Sigmoid colon (tissue), 7 donors: ENCODE data around the gene GSTT2B. TPM values are rescaled to one million over a fixed set of nuclear protein-coding genes. Genes with fewer than 3 reads are reported as not detected.
"Not testable (repeated sequence)": the region's sequence is repeated elsewhere in the genome, so short reads cannot be mapped to it uniquely, and the experiment has no call there.

Experiments used
- DNase-seq: peaks from one replicate; pipeline ENCODE4 v3.0.0-alpha.2; 2019
- H3K27ac ChIP-seq, 4 donors: fragments of 200-600 bp; sonication (generic); one replicate each; pipeline ENCODE4 v1.5.1; 2016 to 2019; ENCODE audit warnings: mild to moderate bottlenecking in 1 of 4
- H3K27me3 ChIP-seq, 3 donors: fragments of 200-600 bp; sonication (generic); one replicate each; pipeline ENCODE4 v1.5.1; 2019; ENCODE audit warnings: mild to moderate bottlenecking in 1 of 3
- H3K36me3 ChIP-seq, 4 donors: fragments of 200-600 bp; sonication (generic); one replicate each; pipeline ENCODE4 v1.5.1; 2016 to 2019
- H3K4me1 ChIP-seq, 4 donors: fragments of 200-600 bp; sonication (generic); one replicate each; pipeline ENCODE4 v1.5.1; 2017 to 2019
- H3K4me3 ChIP-seq, 4 donors: fragments of 200-600 bp; sonication (generic); one replicate each; pipeline ENCODE4 v1.5.1; 2017 to 2019; ENCODE audit warnings: mild to moderate bottlenecking in 2 of 4, moderate library complexity in 1 of 4
- H3K9me3 ChIP-seq, 4 donors: fragments of 200-600 bp in 3 of 4; sonication (generic) in 3 of 4; one replicate each; pipeline versions ENCODE4 v1.5.1 to v1.6.1; 2013 to 2019
- EP300 ChIP-seq, 4 donors: sonication (generic); formaldehyde crosslinking; IDR thresholded peaks; one replicate each; pipeline ENCODE4 v1.6.1; 2017; ENCODE audit warnings: antibody characterized with exemption in 4 of 4
- POLR2A ChIP-seq, 2 donors: fragments of 450-650 bp; IDR thresholded peaks; one replicate each; pipeline ENCODE4 v1.6.1; 2016; ENCODE audit warnings: antibody characterized with exemption in 2 of 2, mild to moderate bottlenecking in 2 of 2, moderate library complexity in 2 of 2
- POLR2AphosphoS5 ChIP-seq, 4 donors: sonication (generic); formaldehyde crosslinking; IDR thresholded peaks; one replicate each; pipeline ENCODE4 v1.6.1; 2017; ENCODE audit warnings: antibody characterized with exemption in 4 of 4
- WGBS, 2 donors: extraction: QIAGEN DNeasy Blood & Tissue Kit; methylation state at CpG; one replicate each; pipeline ENCODE4 v1.1.7; 2013; 5-methylcytosine and 5-hydroxymethylcytosine counted together
- intact Hi-C: fragments of 100-400 bp; cut with DNase I; formaldehyde crosslinking; loops from one replicate; pipeline ENCODE4 v1.15.1; 2023
- polyA plus RNA-seq, 3 donors: library from polyadenylated mRNA; stranded (reverse); fragments of 200-250 nt; gene quantifications; one replicate each; pipeline ENCODE4 v1.2.3, GENCODE V29; 2013
- total RNA-seq, 4 donors: library from RNA; depleted of rRNA; stranded (reverse); fragments of >200 nt; gene quantifications; one replicate each; pipeline ENCODE4 v1.1.0, GENCODE V29; 2016
- TF ChIP-seq, protein P1 (sequence below), 4 experiments: fragments of 450-650 bp in 3 of 4; fragments of 200-600 bp in 1 of 4; IDR thresholded peaks; one replicate each; pipeline ENCODE4 v1.5.1; 2016 to 2019; ENCODE audit warnings: antibody characterized with exemption in 4 of 4, mild to moderate bottlenecking in 3 of 4, moderate library complexity in 2 of 4
- donor health status: healthy with polysubstance abuse.
- donor health status: Bipolar disorder and iron deficiency.
- donor health status: healthy.

GSTT2B gene
- total and polyA plus RNA-seq, 7 donors, result 0.71 to 9.4 (median 4.2) TPM; not detected in 2

DNA sequence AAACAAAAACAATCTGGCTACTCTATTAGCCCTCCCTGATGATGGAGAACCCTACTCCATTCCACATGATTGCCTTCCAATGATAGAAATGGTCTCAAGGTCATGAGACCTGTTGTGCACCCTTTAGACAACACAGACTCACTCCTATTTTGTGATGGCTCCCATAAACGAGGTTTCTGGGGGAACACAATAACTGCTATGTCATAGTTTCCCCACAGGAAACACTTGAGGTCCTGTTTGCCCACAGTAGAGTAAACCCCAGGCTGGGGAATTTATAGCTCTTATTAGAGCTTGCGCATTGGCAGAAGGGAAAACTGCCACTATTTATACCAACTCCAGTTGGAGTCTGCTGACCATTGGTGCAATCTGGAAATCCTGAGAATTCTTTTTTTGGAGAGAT is 38.1 kb downstream of the GSTT2B start:
- DNase-seq, result no peak

DNA sequence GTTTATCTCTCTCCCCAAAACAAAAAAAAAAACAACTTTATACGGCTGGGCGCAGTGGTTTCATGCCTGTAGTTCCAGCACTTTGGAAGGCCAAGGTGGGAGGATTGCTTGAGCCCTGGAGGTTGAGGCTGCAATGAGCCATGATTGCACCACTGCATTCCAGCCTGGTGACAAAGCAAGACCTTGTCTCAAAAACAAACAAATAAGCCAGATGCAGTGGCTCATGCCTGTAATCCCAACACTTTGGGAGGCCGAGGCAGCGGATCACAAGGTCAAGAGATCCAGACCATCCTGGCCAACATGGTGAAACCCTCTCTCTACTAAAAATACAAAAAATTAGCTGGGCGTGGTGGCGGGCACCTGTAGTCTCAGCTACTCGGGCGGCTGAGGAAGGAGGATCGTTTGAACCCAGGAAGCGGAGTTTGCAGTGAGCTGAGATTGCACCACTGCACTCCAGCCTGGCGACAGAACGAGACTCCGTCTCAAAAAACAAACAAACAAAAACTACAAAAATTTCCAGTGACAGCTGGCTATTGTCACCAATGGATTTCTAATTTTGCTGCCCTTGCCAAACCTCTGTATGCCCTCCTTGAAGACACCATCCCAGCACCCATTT is 39.3 kb downstream of the GSTT2B start:
- H3K27me3 ChIP-seq, intact Hi-C loops, H3K4me1 ChIP-seq, H3K27ac ChIP-seq, DNase-seq, H3K4me3 ChIP-seq: not testable (repeated sequence)
- Histone ChIP-seq H3K9me3 (peaks cover 0 to 10% (median 0%) of the 10 kb centered on the region in 4 donors), H3K36me3 (peaks cover 0 to 28% (median 14%) of the 10 kb centered on the region in 4 donors)
- WGBS, 2 donors, result 84 to 92% methylated on average over 13 of the region's 13 CpGs

More for the DNA sequence above, 38.1 kb downstream of the GSTT2B start:
- Histone ChIP-seq H3K4me3 (no peak overlapping the region), H3K36me3 (peaks cover 0 to 28% (median 14%) of the 10 kb centered on the region in 4 donors), H3K9me3 (peaks cover 0 to 10% (median 0%) of the 10 kb centered on the region in 4 donors), H3K27me3 (no peaks in the 10 kb centered on the region), H3K27ac (no peak overlapping the region), H3K4me1 (peaks cover 0 to 5% (median 0%) of the 10 kb centered on the region in 4 donors)
- 46 to 69% methylated on average over 2 of the region's 2 CpGs for WGBS, 2 donors
- TF ChIP-seq POLR2AphosphoS5 (IDR thresholded peaks at IDR 0.05), result no peak
- intact Hi-C loops, result no loop called here

DNA sequence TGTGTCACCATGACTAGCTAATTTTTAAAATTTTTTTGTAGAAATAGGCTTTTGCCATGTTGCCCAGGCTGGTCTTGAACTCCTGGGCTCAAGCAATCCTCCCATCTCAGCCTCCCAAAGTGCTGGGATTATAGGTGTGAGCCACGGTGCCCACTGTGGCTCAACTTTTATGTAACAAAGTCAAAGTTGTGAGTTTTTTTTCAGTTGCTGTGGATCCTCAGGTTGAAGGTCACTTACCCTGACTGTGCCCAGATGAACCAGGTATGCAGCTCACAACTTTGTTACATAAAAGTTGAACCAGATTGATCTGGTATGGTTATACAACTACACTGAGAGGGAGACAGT is 40.8 kb downstream of the GSTT2B start:
- H3K4me1 ChIP-seq, H3K4me3 ChIP-seq, H3K27me3 ChIP-seq, H3K9me3 ChIP-seq, DNase-seq, intact Hi-C loops: not testable (repeated sequence)
- WGBS, 2 donors, result 86 to 88% methylated on average over 1 of the region's 1 CpG
- Histone ChIP-seq H3K36me3 (peaks cover 0 to 17% (median 9%) of the 10 kb centered on the region in 4 donors), H3K27ac (peak overlapping the region; percentile 44 to 63 (median 52))

DNA sequence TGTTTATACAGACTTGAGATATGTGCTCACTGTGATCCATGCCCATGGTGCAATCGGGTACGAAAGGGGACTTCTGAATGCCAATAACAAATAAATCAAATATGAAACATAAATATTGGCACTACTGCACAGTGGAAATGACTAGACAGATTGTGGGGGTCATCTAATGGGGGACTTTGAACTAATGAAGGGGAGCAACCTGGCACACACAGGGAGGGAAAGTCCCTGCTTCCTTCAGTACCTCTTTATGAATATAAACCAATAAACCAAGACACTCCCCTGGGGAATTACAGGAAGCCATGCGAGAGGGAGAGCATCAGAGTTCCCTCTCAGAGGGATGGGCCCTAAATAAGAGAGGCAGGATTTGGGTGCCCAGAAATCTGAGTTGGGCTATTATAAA is 45.7 kb downstream of the GSTT2B start:
- H3K9me3 ChIP-seq, result no peaks in the 10 kb centered on the region
- TF ChIP-seq EP300 (IDR thresholded peaks at IDR 0.05), result no peak
- TF ChIP-seq POLR2AphosphoS5 (IDR thresholded peaks at IDR 0.05), result no peak
- TF ChIP-seq, protein P1, sequence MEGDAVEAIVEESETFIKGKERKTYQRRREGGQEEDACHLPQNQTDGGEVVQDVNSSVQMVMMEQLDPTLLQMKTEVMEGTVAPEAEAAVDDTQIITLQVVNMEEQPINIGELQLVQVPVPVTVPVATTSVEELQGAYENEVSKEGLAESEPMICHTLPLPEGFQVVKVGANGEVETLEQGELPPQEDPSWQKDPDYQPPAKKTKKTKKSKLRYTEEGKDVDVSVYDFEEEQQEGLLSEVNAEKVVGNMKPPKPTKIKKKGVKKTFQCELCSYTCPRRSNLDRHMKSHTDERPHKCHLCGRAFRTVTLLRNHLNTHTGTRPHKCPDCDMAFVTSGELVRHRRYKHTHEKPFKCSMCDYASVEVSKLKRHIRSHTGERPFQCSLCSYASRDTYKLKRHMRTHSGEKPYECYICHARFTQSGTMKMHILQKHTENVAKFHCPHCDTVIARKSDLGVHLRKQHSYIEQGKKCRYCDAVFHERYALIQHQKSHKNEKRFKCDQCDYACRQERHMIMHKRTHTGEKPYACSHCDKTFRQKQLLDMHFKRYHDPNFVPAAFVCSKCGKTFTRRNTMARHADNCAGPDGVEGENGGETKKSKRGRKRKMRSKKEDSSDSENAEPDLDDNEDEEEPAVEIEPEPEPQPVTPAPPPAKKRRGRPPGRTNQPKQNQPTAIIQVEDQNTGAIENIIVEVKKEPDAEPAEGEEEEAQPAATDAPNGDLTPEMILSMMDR (IDR thresholded peaks at IDR 0.05), result no peak
- TF ChIP-seq POLR2A (IDR thresholded peaks at IDR 0.05), result no peak
- intact Hi-C loops, result no loop called here
- H3K4me1 ChIP-seq, result peaks cover 0 to 11% (median 8%) of the 10 kb centered on the region in 4 donors
- no peak overlapping the region for H3K4me3 ChIP-seq
- H3K27ac ChIP-seq, result peak overlapping the region in 2 of 4 donors; percentile 88 to 91
- no peak for DNase-seq
- 27 to 67% methylated on average over 3 of the region's 3 CpGs for WGBS, 2 donors
- no peaks in the 10 kb centered on the region for H3K27me3 ChIP-seq
- H3K36me3 ChIP-seq, result no peaks in the 10 kb centered on the region

DNA sequence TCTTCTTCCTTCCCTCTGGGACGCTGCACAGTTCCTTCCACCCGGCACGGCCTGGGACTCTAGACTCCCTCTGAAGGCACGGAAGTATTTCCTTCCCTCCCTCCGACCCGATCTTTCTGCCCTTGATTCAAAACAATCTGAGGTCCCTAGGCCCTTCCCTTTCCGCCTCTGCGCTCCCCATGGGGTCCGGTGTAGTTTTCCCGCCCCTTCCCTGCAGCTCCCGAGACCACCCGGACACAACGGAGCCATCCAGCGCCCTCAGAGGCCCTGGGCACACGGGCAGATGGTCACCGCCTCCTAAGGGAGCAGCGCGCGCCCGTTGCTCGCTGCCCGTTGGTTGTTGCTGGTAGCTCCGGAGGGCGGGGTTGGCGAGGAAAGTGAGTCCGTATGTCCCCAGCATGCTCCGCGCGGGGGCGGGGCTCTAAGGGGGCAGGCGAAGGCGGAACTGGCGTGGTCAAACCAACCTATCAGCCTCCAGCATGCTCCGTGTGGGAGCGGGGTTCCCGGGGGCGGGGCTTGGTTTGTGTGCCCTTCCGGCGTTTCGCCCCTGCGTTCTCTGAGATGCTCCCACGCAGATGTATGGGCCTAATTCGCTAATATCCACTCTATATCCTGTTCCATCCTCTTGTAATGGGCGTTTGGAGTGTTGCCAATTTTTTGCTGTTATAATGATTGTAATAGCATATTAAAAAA is 47.2 kb downstream of the GSTT2B start:
- 1% methylated on average over 44 of the region's 44 CpGs for WGBS, 2 donors
- Histone ChIP-seq H3K4me3 (peak overlapping the region; percentile 40 to 57 (median 56)), H3K27me3 (no peaks in the 10 kb centered on the region), H3K36me3 (no peaks in the 10 kb centered on the region), H3K4me1 (peaks cover 0 to 17% (median 11%) of the 10 kb centered on the region in 4 donors), H3K27ac (peak overlapping the region; percentile 84 to 91 (median 89)), H3K9me3 (no peaks in the 10 kb centered on the region)
- intact Hi-C loops, result loop anchor here (2.0 kb wide), 1 partner anchor 19 kb away; the partner anchor contains the start of gene MIF
- TF ChIP-seq POLR2A (IDR thresholded peaks at IDR 0.05) (peak; percentile 69 to 75), POLR2AphosphoS5 (IDR thresholded peaks at IDR 0.05) (peak; percentile 86 to 95 (median 94)), EP300 (IDR thresholded peaks at IDR 0.05) (peak in 1 of 4 donors; percentile 65)
- TF ChIP-seq, protein P1 (IDR thresholded peaks at IDR 0.05), result no peak
- peak; percentile 100 for DNase-seq

DNA sequence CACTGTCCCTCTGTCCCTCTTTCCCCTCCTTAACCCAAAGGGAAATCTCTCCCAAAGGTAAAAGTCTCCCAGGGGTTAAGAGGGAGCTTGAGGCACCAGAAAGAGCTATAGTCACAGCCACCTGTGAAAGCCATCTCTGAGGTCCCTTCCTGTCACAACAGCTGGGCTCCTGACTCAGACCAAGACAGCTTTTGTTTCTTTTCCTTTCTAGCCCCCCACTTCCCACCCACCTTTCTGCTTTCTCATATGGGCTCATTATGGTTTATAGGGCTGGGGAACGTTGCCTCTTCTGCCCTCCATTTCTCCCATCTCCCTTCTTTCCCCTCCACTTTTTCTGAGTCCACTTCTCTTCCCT is 47.7 kb downstream of the GSTT2B start:
- H3K9me3 ChIP-seq, result no peaks in the 10 kb centered on the region
- intact Hi-C loops, result loop anchor here (2.0 kb wide), 1 partner anchor 18 kb away; the partner anchor contains the start of gene MIF
- H3K4me3 ChIP-seq, result peak overlapping the region; percentile 40 to 57 (median 56)
- H3K27me3 ChIP-seq, result no peaks in the 10 kb centered on the region
- H3K36me3 ChIP-seq, result no peaks in the 10 kb centered on the region
- 0% methylated on average over 1 of the region's 1 CpG for WGBS, 2 donors
- H3K4me1 ChIP-seq, result peaks cover 0 to 19% (median 11%) of the 10 kb centered on the region in 4 donors
- DNase-seq, result no peak
- H3K27ac ChIP-seq, result peak overlapping the region; percentile 84 to 91 (median 89)
- no peak for TF ChIP-seq POLR2AphosphoS5 (IDR thresholded peaks at IDR 0.05)
- no peak for TF ChIP-seq POLR2A (IDR thresholded peaks at IDR 0.05)
- TF ChIP-seq, protein P1 (IDR thresholded peaks at IDR 0.05), result no peak
- TF ChIP-seq EP300 (IDR thresholded peaks at IDR 0.05), result no peak
